GM18873 (cell line): Measurements from ENCODE around the gene GAD2.

Source experiments
- ATAC-seq: cut with Tn5 transposase; IDR thresholded peaks from one replicate; pipeline ENCODE4 v1.9.1; 2021; ENCODE audit warnings: mild to moderate bottlenecking, moderate library complexity, moderate number of reproducible peaks; ENCODE audit not compliant: unreplicated experiment, low FRiP score

The GAD2 gene

GRCh38 chr10:26221541-26221940, 5.0 kb downstream of the GAD2 start:
- no peak for ATAC-seq

DNA sequence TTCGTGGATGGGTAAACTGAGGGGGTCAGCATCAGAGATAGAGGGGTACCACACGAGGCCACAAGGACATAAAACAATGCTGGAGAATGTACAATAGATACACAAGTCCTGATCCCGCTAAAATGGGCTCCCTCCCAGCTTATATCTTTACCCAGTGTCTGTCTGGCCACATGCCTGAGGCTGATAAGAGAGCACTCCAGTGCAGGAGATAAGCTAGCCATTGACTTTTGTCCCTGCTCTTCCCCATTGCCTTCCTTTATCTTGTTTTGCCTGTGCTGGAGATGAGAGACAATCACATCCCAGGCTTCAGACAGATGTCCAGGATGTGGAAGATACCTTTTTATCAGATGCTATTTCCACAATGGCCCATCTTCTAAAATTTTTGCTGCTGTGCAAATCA, 6.0 kb downstream of the GAD2 start:
- no peak for ATAC-seq

- no peak for ATAC-seq
Measured at GRCh38 chr10:26225322-26225721, 8.7 kb downstream of the GAD2 start.

DNA sequence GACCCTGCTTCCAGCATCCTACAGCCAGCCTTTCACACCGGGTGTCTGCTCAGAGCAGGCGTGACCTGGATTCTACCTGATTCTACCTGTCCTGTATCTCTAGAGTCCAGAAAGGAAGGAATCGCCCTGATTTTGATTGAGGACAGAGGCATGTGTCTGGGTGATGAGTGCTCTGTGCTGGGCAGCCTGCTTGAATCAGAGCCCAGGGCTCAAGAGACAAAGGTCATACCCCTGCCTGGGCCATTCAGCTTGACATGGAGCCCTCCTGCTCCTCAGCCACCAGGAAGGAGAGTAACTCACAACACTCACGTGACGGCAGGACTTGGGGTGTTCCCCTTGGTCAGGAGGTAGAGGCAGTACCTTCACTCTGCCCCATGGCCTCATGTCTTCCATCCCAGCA, 11.2 kb downstream of the GAD2 start:
- no peak for ATAC-seq

DNA sequence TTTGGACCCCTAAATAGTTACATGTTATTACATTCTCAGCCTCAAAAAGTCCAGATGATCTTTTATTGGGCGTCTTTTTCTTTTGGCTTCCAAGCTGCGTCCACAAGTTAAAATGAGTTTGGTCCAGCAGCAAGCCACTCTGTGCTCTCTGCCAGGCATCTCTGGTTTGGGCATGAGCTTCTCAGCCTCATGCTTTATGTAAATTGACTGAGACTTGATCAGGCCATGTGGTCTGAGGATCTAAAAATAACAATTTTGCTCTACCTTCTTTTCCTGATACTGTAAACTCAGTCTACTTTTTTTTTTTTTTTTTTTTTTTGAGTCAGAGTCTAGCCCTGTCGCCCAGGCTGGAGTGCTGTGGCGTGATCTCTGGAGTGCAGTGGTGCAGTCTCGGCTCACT, 15.6 kb downstream of the GAD2 start:
- ATAC-seq = no peak

DNA sequence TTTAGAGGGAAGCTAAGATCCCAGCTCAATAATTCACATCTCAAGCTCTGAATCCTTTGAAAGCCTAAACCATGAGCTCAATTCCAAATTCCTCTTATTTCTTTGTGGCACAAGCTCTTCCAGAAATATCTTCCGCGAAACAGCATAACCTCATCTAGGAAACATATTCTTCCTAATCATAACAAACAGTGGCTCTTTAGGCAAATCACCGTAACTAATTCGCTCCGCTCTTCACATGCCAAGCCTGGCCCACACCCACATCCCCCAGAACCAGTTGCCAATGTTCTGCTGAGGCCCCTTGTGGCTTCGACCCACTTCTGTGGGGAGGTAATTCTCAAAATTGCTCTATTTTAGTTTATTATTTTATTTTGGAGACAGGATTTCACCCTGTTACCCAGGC, 19.2 kb downstream of the GAD2 start:
- ATAC-seq = no peak

DNA sequence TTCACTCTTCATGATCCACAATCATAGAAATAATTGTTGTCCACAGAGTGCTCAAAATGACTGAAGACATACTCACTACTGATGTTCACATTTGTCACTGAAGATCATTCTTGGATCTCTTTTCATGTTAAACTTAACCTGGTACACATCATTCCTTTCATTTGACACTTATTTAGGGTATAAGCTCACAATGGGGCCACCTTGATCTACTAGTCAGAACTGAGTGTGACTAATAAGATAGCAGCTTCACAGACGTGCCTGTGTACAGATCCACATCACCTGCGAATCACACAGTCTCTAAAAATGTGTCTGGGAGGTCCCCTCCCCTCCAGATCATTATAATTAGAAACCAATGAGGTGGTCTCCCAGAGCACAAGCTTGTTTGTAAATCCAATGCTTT, 21.8 kb downstream of the GAD2 start:
- ATAC-seq = no peak

GRCh38 chr10:26242706-26243350, 26.3 kb downstream of the GAD2 start:
- ATAC-seq = no peak

GRCh38 chr10:26243351-26243720, 26.8 kb downstream of the GAD2 start:
- ATAC-seq = no peak

GRCh38 chr10:26249681-26250080, 33.1 kb downstream of the GAD2 start:
- no peak for ATAC-seq

- no peak for ATAC-seq
Measured at GRCh38 chr10:26251925-26252324, 35.4 kb downstream of the GAD2 start.

DNA sequence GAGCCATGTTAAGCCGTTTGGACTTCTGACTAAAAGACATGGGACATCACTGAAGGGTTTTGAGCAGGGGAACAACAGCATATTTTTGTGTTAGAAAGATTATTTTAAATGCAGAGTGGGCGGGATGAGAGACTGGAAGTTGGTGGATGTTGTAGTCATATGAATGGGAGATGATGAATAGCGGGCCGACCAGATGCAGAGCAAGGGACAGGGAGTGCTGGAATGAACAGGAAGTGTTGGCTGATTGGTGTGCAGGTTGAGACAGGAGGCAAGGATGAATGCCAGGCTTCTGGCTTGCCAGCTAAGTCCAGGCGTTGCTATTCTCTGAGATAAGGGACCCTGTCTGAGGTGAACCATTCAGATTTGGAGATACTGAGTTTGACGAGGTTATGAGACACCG, 38.0 kb downstream of the GAD2 start:
- ATAC-seq = no peak

DNA sequence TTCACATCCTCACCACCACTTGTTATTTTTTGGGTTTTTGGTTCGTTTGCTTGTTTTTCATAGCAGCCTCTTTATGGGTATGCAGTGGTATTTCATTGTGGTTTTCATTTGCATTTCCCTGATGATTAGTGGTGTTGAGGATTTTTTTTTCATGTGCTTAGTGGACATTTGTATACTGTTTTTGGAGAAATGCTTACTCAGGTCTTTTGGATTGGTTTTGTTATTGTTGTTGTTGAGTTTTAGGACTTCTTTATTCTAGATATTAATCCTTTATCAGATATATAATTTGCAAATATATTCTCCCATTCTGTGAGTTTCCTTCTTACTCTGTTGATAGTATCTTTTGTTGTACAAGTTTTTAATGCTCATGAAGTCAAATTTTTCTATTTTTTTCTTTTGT, 42.8 kb downstream of the GAD2 start:
- ATAC-seq = no peak

DNA sequence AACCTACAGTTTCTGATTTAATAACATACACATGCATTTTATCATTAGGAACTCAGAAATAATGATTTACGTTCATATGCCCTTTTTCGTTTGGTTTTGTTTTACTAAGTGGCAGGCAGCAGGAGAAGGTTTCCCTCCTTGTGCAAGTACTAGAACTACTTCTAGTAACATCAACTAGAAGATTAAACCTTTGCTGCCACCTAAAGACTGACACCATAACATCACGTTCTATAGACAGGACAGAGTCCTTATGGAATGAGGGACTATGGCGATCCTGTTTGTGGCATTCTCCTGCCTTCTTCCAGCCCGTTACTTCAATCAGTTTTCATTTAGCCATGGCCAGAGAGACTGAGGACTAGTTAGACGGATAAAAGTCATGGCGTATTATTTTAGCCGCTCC, 53.2 kb downstream of the GAD2 start:
- ATAC-seq = no peak

- no peak for ATAC-seq
Measured at GRCh38 chr10:26274391-26274790, 57.8 kb downstream of the GAD2 start.

- ATAC-seq = no peak
Measured at GRCh38 chr10:26278295-26278694, 61.7 kb downstream of the GAD2 start.

GRCh38 chr10:26290236-26290635, 73.7 kb downstream of the GAD2 start:
- no peak for ATAC-seq

DNA sequence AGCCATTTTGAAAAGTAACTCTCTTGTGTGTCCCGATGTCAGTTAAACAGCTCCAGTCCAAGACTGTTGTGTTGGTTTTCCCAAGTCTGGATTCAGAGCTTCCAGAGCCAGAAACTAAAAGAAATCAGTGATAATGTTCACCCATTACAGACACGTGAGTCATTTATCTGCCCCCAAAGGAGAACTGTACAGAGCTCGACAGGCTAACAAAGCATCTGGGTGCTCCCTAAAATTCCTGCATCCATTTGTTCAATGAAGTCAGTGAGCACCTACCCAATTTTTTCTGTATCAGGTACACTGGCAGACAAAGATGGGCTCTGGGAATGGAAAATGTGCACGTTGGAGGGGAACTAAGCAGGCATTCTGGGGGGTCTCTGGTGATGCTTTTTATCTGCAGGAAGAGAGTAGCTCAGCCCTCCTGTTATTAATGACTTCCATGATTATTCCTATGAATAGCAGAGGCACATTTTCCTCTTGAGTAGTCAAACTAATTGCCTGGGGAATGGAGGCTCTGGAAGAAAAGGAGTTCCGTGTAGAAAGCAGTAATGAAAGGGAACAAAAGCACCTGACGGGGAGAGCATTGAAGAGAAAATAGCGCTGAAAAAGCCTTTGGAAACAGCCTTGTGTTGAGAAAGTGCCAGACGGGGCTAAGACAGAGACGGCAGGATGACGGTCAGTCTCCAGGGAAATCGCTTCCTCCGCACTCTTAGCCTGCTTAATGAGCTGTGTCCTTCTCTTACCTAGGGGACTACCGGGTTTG, 75.3 kb downstream of the GAD2 start:
- no peak for ATAC-seq

- ATAC-seq = no peak
Measured at GRCh38 chr10:26296360-26296759, 79.8 kb downstream of the GAD2 start.

GRCh38 chr10:26300001-26300400, 83.4 kb downstream of the GAD2 start:
- no peak for ATAC-seq

GRCh38 chr10:26303366-26303765, 86.8 kb downstream of the GAD2 start:
- no peak for ATAC-seq

GRCh38 chr10:26310361-26310760, 93.8 kb downstream of the GAD2 start:
- no peak for ATAC-seq
